Glomerular endothelial cell (primary cell): ENCODE measurements around the gene UBE2Q2. TPM values are rescaled to one million over a fixed set of nuclear protein-coding genes. Genes with fewer than 3 reads are reported as not detected.
A peak's percentile ranks its signal among the peaks of the same experiment; 100 is the strongest.
"Not testable (repeated sequence)": the region's sequence is repeated elsewhere in the genome, so short reads cannot be mapped to it uniquely, and the experiment has no call there.

ENCODE experiments used
- DNase-seq: peaks from one replicate; pipeline ENCODE4 v3.0.0-alpha.2; 2011; ENCODE audit warnings: low read depth, low spot score; ENCODE audit errors: extremely low read depth
- total RNA-seq: library from RNA; depleted of rRNA; stranded (reverse); fragments of >200 nt; gene quantifications from 2 replicates; pipeline ENCODE4 v1.2.3, GENCODE V29; 2015

Gene UBE2Q2
- total RNA-seq, 1 donor from 2014 or later: 42.9 TPM

DNA sequence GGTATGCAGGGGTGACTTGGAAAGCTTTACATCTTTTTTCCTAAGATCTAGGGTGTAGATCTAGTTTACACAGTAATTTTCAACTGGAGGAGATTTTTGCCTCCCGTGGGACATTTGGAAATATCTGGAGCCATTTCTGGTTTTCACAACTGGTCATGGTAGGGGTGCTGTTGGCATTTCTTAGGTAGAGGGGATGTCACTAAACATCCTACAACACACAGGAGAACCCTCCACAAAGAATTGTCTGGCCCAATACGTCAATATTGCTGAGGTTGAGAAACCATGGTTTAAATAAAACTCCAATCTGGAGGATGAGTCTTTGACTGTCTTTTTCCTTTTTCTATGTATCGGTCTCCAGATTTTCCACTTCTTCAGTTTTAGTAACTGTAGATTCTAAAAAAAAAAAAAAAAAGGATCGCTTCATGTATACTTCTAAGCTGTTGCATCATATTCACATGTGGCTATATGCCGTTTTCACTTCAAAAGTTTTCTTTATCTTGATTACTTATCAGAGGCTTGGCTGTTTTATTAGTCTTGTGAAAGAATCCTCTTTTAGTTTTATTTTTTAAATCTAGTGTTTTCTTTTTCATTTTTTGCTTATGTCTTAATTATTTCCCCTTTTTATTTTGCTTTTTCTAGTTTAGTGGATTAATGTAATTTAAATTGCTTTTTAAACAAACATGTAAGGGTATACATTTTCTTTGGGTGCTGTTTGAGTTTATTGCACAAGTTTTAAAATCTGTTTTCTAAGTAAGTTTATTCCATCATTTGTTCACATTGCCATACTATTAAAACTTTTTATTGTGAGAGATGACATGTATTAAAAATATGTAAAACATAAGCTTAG, 21.2 kb downstream of the UBE2Q2 start:
- no peak for DNase-seq

DNA sequence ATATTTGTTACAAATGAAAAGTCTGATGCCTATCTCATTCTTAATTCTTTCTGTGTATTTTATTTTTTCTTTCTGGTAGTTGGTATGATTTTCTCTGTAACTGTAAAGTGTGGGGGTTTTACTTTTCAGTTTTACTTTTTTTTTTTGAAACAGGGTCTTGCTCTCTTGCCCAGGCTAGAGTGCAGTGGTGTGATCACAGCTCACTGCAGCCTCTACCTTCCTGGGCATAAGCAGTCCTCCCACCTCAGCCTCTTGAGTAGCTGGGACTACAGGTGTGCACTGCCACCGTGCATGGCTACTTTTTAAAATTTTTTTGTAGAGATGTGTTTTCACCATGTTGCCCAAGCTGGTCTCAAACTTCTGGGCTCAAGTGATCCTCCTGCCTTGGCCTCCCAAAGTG, 22.8 kb downstream of the UBE2Q2 start:
- not testable (repeated sequence) for DNase-seq

DNA sequence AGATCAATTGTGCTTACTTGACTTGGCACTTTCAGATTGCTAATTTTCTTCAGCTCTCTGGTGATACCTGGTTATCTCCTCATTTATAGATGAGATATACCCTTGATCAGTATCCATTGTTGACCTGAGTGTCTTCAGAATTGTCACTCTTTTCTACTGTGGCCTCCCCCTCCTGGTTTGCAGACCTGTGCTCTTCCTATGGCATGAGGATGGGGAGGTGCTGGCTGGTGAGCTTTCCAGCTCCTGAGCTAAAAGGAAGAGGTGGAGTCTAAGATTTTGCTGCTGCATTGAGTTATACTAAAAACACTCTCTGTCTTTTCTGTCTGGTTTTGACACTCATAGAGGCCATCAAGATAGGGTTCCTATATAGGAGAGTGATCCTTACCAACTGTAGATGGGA, 23.7 kb downstream of the UBE2Q2 start:
- no peak for DNase-seq

DNA sequence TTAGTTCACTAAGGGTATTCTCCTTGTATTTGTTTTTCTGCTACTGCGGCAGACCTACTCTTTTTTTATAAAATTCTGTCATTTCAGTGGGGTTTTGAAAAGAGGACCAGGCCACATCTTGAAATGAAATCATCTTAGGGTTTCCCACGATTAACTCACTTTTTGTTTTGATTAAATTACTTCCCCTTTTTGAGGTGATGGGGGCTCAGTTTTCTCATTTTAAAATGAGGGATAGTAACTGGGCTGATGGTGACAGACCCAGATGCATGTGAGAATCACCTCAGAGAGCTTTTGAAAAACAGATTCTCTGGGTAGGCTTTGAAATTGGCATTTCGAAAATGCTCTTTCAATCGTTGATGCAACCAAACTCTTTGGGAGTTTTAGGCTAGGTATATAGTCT, 24.2 kb downstream of the UBE2Q2 start:
- no peak for DNase-seq

DNA sequence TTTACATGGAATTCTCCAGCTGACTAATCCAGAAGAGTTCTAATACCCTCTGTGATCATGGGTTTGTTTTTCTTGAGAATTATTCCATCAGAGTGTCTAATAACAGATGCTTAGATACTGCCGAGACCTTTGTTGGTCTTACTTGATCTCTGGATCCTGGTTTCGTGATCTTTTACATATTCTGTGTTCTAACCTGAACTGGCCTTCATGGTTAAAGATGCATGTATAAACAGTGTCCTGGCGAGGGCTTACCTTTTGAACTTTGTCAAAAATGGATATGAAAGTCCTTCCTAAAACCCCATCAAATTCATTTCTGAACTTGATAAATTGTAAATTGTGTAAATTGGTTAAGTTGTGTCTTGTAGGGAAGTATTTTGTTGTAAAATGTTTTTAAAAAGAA, 24.8 kb downstream of the UBE2Q2 start:
- DNase-seq: no peak

DNA sequence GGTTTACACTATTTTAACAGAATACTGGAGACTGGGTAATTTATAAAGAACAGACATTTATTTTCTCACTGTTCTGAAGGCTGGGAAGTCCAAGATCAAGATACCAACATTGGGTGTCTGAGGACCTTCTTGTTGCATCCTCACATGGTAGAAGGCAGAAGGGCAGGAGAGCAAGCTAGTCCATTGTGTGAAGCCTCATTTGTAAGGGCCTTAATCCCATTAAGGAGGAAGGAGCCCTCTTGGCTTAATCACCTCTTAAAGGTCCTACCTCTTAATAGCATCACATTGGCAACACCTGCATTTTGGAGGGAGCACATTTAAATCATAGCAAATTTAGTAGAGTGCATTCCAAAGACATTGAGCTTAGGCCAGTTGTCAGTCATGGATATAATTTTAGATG, 26.2 kb downstream of the UBE2Q2 start:
- no peak for DNase-seq

GRCh38 chr15:75871589-75871988, 28.3 kb downstream of the UBE2Q2 start:
- not testable (repeated sequence) for DNase-seq

- DNase-seq: no peak
These were observed 29.2 kb downstream of the UBE2Q2 start for GRCh38 chr15:75872403-75872990.

DNA sequence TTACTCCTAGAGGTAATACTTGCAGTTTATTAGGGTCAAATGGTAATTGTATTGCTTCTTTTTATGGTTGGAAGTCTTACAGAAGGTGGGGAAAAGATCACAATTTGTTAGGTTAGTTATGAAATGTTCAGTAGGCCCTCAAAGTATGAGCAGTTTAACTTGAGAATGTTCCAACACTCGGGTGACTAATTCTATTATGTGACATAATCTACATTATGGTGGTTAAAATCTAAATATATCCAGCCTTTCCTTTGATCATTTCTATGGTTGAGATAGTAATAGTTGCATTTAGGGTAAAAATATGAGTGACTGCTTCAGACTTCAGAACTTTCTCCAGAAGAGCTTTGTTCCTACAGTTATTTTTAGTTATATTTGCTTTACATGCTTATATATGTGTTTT, 40.8 kb downstream of the UBE2Q2 start:
- DNase-seq: no peak

- DNase-seq: no peak
These were observed 43.9 kb downstream of the UBE2Q2 start for GRCh38 chr15:75887178-75887577.

- DNase-seq: peak; percentile 42
These were observed 48.6 kb downstream of the UBE2Q2 start for GRCh38 chr15:75891895-75892294.

DNA sequence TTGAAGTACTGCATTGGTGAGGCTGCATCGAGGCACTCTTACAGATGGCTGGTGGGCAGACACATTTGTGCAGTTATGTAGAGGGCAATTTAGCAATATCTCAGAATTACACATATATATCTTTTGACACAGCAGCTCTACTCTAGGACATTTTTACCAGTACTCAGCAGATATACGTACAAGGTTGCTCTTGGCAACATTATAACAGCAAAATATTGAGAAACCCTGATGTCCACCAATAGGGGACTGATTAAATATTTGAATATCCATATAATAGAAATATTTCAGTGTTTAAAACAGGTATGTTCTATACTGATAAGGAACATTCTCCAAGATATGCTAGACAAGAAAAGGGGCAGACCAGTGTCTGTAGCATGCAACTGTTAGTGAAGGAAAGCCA, 52.5 kb downstream of the UBE2Q2 start:
- DNase-seq: no peak

DNA sequence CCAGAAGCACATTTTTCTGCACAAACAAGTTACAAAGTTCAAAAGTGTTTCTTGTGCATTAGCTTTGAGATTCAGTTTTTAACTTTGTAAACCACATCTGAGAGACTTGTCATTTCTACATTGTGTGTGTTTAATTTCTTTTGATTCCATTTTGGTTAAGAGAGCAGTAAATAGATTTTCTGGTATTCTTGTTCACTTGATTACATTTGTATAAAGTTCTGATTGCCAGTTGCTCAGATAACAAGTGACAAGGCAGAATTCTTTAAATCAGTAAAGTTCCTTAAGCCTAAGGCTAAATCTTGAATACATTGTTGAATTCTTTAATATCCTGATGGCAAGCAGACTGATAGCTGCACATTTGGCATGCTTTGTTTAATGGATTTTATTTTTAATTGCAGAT, 57.3 kb downstream of the UBE2Q2 start:
- DNase-seq: no peak

- no peak for DNase-seq
These were observed 58.9 kb downstream of the UBE2Q2 start for GRCh38 chr15:75902129-75902557.

DNA sequence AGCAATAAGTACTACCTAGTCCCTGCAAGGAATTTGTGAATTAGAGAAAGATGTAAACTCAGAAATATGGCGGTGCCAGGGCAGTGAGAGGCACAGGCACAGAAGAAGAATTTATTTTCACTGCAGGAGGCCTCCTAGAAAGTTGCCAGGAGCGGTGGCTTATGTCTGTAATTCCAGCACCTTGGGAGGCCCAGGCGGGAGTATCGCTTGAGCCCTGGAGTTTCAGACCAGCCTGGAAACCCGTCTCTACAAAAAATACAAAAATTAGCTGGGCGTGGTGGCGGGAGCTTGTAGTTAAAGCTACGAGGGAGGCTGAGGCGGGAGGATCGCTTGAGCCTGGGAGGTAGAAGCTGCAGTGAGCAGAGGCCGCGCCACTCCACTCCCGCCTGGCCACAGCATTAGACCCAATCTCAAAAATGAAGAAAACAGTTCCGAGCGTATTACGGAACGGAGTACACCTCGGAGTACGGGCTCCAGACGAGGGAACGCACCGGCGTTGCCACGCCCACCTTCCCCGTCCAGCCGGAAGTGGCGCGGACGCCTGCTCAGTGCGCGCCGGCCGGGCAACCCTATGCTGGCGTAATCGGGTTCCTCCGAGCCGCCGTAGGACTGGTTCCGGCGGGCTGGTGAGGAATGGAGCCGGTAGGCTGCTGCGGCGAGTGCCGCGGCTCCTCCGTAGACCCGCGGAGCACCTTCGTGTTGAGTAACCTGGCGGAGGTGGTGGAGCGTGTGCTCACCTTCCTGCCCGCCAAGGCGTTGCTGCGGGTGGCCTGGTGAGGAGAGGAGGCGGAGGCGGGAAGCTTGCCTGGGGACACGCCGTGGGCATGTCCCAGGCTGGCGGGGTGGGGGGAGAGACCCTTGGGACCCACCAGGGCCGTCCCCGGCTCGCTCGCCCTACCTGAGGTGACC, 60.3 kb downstream of the UBE2Q2 start, which contains the start of gene FBXO22:
TSS of gene FBXO22 (plus strand) at position 548 of the 909 bp plus-strand sequence. CDS start at position 634, 86 bp downstream.
- no peak for DNase-seq

- DNase-seq: no peak
These were observed 62.0 kb downstream of the UBE2Q2 start for GRCh38 chr15:75905231-75905630.

GRCh38 chr15:75910355-75910754, 67.1 kb downstream of the UBE2Q2 start:
- DNase-seq: not testable (repeated sequence)

DNA sequence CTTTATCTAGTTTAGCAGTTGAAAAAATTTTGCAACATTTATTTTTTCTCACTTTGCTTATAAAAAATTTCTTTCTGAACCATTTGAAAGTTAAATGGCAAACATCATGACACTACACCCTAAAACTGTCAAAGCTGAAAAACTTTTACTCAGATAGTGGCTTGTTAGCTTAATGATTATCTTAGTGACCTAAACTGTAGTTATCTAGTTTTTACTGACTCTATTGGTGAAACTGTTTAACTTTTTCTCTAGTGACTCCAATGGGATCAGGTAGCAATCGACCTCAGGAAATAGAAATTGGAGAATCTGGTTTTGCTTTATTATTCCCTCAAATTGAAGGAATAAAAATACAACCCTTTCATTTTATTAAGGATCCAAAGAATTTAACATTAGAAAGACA, 73.7 kb downstream of the UBE2Q2 start:
- DNase-seq: no peak

DNA sequence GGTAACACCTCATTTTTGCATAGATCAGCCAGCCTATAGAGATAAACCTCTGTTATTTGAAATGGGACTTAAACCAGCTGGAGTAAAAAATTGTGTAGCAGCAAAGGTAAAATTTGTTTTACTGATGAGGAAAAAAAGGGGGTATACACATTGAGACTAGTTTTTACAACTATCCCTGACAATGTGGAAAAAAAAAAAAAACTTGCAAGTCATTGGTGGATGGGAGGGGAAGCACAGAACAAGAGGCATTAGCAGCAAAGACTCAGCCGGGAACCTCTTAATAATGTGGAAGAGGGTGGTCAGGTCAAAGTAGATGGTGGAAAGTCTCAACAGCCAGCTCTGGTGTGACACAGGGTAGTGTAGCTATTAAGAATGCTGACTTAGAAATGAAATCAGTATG, 74.9 kb downstream of the UBE2Q2 start:
- DNase-seq: no peak

DNA sequence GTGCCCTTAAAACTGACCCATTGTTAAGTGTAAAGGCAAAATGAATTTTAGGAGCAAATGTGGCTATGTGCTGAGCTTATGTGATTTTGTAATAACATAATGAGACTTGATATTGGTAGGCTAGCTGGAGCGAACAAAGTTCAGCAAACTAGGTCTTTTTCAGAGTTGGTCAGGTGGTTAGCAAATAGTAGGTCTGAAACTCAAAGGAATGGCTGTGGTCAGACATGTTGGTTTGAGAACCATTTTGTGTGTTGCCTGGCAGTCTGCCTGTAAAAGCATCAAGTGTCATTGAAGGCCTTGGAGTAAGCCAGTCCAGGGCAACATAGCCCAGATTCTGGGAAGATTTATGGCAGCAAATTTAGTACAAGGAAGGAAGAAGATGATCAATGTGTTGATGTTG, 76.8 kb downstream of the UBE2Q2 start:
- DNase-seq: no peak
